Fibroblast of gingiva (primary cell): ENCODE measurements around the gene SMIM34.

Experiments used
- DNase-seq: peaks from one replicate; pipeline ENCODE4 v3.0.0-alpha.2; 2011; ENCODE audit warnings: low read depth

SMIM34 gene

DNA sequence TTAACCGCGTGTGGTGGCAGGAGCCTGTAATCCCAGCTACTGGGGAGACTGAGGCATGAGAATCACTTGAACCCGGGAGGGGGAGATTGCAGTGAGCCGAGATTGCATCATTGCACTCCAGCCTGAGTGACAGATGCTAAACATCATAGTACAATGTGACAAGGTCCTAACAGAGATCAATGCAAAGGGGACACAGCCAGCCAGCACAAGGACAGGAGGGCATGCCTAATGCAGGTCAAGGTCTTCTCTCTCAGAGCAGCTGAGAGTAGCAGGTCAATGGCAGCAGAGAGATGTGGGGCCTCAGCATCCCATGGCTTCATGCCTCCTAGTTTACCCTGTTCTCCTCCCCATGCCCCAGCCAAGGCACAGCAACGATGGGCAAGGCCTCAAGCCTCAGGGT is 51.4 kb downstream of the SMIM34 start:
- no peak for DNase-seq

- no peak for DNase-seq
Measured at GRCh38 chr21:34369741-34370140, 54.0 kb downstream of the SMIM34 start.
